GM21447 (cell line): ENCODE data around the gene GFY.

ENCODE experiments used
- ATAC-seq: cut with Tn5 transposase; IDR thresholded peaks from one replicate; pipeline ENCODE4 v1.9.1; 2021; ENCODE audit not compliant: unreplicated experiment

The GFY gene

DNA sequence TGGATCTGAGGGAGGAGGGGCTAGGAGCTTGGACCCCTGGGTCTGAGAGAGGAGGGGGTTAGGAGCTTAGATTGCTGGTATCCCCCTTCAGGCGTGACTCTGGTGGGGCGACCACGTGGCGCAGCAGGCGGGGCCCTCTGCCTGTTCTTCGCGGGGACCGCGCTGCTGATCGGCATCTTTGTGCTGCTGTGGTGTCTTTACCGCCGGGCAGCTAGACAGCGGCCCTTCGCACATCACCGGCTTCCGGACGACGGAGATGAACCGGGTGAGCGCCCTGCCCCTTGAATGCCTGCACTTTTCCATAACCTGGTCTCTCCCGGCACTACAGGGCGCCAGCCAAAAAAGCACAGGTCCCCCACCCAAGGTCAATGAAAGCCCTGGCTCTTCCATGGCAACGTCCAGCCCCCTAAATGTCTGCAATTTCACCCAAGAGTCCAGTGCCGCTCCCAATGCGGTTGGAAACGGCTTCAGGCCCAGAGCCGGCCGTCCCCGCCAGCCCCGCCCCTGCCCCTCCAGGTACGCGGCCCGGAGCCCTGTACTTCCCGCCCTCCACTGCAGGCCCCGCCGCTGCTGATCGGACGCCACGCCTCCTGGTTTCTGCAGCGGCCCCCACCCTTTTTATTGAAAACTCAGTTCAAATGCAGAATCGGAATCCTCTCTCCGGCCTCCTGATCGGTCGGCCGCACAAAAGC lies 2.8 kb downstream of the GFY start:
- no peak for ATAC-seq

DNA sequence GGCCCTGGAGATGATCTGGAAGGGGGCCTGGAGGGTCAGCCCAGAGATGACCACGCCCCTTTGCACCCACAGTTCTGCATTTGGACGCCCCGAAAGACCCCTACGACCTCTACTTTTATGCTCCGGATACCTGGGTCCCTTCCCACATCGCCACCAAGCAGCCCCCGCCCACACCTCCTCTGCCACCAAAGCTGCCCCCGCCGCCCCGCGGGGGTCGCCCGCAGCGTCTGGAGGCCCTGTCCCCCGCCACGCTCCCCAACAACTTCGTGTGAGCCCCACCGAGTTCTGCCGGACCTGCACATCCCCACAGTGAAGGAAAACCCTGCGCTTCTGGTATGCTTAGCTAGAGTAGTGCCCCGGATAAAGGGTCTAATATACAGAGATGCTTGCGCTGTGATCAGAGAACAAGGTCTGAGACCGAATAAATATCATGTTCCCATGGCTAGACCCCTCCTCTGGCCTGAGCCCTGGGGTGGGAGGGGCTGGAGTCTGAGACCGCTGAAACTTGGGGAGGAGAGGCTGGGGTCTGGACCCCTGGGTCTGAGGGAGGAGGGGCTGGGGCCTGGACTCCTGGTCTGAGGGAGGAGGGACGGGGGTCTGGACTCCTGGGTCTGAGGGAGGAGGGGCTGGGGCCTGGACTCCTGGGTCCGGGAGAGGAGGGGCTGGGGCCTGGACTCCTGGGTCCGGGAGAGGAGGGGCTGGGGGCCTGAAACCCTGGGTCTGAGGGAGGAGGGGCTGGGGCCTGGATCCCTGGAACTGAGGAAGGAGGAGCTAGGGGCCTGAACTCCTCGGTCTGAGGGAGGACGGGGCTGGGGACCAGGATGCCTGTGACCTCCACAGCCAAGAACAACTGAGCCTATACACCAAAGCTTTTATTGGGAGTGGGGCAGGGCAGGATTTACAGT lies 3.6 kb downstream of the GFY start:
- no peak for ATAC-seq

DNA sequence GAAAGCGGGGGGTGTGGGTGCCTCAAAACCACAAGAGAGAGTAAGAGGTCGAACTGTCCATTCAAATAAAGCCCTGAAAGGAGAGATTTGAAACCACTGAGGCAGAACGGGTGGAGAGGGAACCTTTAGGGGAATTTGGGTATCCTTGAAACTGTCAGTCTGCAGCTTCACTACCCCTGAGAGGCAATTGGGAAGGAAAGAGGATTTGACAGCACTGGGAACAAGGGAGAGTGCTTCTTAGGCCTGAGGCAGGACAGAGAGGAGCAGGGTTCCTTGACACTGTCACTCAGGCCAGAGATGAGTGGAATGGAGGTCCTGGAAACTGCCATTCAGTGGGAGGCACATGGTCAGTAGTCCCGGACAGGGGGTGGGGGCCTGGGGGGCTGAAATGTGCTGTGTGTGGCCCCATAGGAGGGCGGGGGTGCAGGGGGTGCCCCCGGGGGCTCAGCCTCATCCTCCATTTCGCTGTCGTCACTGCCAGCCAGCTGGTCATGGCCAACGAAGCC lies 5.0 kb downstream of the GFY start:
- no peak for ATAC-seq

DNA sequence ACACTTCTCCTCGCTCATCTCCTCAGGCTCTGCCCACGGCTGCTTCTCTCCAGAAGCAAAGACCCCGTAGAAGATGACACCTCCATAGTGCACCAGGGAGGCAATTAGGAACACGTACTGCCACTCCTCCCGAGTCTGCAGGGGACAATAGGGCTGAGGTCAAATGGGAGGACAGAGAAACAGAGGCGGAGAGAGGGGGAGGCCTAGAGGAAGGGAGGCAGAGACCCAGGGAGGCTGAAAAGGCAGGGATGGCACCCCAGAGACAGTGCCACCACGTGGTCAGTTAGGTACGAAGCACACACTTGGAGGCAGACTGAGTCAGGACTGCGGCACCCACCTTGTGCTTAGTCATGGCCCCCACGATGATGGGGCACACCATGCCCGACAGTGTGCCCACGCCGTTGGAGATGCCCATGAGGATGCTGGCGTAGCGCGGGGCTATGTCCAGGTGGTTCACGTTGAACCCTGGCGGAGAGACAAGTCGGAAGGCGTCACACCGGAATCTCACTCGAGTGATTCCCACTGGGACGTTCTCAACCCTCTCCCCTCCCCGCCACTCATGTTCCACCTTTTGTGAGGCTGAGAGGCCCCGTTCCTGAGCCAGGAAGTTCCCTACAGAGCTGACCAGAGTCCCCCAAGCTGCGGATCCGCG lies 5.6 kb downstream of the GFY start:
- ATAC-seq: no peak

DNA sequence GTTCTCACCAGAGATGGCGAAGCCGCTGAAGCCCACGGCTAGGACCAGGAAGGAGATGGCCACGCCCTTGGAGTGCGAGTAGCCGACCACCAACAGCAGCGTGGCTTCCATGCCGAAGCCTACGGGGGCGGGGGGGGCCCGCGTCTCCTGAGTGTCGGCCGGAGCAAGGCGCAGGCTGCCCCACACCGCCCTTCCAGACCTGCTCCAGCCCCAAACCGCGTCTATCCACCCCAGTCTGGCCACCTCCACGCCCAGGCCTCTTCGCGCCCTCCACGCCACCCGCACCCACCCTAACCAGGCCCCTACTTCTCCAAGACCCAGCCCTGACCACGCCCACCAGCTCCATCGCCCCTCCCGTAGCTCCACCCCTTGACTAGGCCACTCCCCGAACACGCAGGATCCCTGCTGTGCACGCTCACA lies 6.2 kb downstream of the GFY start:
- no peak for ATAC-seq

DNA sequence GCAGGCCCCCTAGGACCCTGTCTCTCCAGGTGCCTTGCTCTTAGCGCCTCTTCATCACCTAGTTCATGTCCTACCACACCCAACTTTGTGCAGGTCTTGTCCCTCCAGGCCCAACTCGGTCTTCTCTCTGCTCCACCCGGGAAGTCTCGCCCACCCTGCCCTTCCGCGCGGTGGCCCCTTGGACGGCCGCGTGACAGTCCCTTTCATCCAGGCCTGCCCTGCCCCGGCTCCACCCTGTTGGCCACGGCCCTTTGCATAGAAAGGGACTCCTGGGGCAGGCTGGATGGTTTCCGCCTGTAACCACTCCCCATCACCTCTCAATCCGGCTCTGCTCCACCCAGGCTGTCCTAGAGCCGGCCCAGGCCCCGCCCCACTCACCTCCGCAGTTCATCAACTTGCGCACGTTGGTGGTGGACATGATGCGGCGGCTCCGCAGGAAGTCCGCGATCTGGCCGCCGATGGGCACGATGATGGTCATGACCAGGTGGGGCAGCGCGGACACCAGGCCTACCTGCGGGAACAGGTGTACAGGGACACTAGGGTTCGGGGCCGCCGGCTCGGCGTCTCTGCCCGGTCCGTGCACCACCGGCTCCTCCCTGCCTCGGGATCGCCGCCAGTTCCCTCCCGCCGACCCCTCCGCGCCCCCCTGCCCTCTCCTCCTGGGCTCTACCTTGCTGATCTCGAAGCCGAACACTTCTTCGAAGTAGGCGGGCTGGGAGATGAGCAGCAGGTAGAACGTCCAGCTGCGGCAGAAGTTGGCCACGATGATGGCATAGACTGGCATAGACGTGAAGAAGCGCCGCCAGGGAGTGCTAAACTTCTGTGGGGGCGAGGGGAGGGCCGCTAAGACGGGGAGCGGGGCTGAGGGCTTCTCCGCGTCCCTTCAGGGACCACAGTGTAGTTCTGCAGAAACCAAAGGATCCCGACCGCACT lies 7.2 kb downstream of the GFY start:
- ATAC-seq: no peak

DNA sequence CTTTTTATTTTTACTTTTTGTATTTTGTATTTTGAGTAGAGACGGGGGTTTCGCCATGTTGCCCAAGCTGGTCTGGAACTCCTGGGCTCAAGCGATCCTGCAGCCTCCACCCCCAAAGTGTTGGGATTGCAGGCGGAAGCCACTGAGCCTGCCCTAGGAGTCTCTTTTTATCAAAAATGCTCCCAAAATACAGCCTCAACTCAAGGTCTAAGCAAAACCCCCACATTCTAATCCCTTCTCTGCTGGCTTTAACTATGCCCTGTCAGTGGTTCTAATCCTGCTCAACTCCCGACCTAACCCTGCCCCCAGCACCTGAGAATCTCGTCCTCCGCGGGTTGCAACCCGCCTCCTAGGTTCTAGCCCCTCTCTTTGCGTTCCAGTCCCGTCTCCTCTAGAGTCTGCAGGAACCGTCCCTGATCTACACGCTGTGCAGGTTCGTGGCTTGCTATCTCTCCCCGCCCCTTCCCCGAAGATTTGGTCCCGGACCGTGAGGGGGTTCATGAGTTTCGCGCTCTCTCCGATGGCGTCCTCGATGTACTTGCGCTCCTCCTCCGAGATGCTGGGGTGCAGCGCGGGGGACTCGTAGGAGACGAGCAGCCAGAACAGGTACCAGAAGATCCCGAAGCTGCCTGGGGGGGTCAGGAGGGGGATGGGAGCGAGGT lies 8.2 kb downstream of the GFY start:
- ATAC-seq: no peak

DNA sequence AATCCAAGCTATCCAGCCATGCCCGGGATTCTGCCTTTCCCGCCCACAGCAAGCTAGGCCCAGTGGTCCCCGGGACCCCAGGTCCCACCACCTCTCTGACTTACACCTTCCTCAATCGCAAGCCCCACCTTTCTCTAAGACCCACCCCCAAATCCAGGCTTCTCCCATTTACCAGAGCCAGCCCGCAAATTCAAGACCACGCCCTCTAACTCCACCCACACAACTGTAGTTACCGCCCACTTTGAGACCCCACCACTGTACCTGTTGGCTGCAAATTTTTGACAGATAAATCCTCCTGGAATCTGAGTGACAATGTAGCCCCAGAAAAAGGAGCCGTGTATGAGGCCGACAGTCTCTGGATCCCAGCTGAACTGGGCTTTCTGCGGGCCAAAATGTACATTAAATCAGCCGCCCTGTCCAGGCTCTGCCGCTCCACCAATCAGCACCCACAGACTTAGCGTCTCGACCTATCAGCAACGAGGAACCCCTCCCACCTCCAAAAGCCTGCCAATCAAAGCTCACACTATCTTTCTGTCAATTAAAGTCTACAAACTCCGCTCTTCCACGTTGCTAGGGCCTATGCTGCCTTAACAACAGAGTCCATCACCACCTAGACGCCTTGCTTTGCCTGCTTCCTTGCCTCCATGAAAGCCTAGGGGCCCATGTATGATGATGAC lies 9.9 kb downstream of the GFY start:
- ATAC-seq: no peak

DNA sequence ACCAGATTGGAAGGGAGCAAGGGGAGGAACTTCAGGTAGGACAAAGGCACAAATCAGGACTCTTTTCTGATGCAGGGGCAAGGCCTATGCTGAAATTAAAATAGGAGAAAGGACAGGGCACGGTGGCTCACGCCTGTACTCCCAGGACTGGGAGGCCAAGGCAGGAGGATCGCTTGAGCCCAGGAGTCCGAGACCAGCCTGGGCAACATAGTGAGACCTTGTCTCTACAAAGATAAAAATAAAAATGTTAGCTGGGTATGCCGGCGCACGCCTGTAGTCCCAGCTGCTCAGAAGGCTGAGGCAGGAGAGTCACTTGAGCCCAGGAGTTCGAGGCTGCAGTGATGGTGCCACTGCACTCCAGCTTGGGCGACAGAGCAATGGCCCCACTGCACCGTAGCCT lies 10.5 kb downstream of the GFY start:
- no peak for ATAC-seq

DNA sequence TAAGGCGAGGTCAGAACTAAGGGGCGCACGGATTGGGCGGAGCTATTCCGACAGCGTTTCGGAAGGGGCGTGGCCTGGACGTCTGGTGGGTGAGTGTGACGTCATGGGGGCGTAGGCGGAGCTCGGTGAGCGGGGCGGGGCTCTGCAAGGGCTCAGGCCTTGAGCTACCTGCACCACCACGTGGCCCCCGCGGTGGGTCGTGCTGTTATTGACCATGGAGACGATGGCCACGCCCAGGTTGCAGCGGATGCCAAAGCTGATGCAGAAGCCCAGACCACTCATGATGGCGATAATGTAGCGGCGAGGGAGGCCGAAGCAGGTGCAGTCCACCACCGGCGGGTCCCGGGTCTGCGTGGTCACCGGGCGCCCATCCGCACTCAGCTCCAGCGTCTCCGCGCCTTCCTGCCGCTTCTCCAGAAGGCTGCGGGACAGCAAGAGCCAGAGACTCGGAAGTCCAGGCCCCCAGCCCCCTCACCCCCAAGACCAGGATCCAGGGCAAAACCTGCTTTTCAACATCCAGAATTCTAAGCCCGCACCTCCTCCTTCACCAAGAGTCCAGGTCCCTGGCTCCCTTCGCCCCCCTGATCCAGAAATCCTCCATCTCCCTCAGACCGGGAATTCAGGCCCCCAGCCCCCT lies 11.3 kb downstream of the GFY start:
- no peak for ATAC-seq

DNA sequence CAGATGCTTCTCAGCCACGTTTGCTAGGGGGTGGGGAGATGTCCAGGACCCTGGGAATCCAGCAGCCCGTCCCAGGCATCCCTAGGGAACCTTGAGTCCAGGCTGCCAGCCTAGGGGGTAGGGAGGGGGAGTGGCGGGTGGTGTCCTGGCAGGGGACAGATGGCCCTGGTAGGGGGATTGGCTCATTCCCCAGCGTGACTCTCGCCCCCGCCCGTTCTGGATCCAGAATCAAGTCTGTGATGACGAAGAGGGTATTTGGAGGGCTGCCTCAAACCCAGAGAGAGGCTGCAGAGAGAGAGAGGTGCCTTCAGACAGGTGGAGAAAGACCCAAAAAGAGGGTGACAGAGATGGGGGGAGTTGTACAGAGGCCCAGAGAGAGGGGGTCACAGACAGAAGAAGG lies 12.0 kb downstream of the GFY start:
- ATAC-seq: no peak

DNA sequence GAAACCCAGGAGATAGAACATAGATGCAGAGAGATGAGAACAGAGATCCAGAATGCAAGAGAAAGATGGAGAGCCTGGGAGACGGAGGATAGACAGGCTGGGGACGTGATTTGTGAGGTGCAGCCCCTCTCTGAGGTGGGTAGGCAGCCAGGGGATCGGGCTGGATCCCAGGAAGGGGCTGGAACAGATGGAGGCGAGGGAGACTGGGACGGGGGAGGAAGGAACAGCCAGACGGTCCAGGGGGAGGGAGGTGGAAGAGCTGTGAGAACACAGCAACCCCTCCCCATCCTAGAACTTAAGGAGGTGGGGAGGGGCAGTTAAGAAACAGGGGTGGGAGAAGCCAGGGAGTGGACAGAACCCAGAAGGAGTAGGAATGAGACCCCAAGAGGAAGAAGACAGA lies 13.1 kb downstream of the GFY start:
- no peak for ATAC-seq

DNA sequence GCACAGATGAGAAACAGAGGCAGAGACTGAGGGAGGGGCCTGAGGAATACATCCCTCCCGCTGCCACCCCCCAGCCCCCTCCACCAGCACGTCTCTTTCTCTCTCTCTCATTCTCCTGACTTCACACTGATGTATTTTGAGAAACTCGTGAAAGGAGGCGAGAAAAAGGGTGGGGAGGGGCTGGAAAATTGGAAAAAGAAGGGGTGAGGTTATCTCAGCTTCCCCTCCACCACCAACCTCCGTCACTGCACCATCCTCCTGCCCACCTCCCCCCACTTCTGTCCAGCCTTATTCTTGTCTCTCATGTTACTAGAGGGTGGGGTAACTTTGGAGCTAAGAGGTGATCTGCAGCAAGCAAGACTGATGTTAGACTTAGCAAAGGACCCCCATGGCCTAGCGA lies 14.6 kb downstream of the GFY start:
- ATAC-seq: no peak

DNA sequence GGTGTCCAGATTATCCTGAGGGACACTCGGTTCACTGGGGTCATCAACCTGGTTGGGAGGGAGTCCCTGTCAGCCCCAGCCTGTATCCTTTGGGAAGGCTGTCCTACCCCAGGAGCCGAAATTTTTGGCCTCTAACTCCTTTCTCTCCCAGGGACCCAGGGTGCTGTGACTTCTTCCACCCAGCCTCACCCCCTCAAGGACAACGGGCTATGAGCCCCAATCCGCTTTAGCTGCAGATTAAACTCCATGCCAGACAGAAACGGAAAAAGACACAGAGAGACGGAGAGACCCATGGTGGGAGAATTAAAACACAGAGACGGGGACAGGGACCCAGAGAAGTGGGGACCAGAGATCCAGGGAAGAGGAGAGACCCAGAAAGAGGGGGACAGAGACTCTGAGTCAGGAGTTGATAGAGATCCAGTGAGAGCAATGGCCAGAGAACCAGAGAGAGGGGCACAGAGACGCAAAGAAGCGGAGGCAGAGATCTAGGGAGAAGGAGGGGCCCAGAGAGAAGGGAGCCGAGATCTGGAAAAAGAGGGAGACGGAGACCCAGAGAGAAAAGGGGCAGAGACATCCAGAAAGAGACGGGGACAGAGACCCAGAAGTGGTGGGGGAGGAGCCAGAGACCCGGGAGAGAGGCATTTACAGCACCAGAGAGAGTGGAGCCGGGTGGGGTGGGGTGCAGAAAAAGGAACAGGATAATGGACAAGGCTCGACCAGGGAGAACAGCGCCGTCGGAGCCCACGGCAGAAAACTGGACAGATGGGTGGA lies 15.4 kb downstream of the GFY start:
- no peak for ATAC-seq

DNA sequence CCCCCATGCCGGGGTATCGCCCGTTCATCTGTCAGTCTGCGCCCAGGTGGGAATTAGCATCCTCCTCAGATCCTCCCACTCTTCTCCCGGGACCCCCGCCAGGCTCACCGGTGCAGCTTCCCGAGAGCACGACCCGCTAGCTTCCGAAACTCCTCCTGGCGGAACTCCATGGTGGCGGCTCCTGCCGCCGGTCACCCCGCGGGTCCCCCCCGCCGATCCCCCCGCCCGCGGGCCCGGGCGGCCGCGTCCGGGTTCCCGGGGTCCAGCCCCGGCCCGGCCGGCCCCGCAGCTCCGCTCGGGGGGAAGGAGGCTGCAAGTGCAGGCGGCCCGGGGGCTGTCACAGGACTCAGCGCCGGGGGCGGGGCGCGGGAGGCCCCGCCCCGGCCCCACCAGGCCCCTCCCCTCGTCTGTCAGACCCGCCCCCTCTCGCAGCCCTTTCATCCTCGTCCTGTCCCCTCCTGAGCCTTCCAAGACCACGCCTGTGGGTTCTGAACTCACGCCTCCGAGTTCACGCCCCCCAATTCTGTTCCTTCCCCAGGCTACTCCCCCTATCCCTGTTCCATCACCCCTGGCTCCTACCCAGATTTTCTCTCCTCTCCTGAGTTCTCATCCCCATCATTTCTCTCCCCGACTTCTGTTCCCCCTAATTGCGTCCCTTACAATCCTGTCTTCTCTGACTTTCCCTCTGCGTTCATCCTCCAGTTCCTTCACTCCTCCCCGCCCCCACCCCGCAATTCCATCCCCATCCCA lies 16.2 kb downstream of the GFY start, which contains the start of gene SLC17A7:
TSS of gene SLC17A7 (minus strand) at position 318 of the 750 bp plus-strand sequence. CDS start at position 170, 148 bp downstream.
- ATAC-seq: no peak

DNA sequence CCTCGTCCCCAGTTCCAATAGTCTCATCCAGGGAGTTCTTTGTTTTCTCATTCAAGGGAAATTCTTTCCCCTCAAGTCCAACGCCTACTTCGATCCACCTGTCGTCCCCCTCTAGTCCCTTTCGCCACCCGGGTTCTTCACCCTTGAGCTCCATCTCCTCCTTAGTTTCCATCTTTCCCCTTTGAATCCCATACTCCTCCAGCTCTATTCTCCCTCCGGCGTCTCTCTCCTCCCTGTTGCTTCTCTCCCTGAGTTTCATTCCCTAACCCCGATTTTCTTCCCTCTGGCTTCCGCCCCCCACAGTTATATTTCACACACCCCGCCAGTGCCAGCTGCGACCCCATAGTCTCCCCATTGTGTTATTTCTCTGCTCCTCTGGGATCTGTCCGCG lies 16.8 kb downstream of the GFY start:
- no peak for ATAC-seq

DNA sequence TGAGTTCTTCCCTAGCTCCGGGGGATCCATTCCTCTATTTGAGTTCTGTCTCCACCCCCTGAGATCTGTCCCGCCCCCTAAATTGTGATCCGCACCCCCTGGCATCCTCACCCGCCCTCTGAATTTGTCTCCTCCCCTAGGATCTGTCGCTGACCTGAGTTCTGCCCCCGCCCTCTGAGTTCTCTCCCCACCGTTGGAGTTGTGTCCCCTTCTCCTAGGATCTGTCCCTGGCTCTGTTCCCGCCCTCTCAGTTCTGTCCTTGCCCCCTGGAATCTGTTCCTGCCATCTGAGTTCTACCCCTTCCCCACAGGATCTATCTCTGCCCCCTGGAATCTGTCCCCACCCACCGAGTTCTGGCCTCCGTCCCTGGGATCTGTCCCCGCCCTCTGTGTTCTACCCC lies 17.2 kb downstream of the GFY start:
- ATAC-seq: no peak
